Limb (tissue), 2 donors: Measurements from ENCODE around the gene ITGAV.

ENCODE experiments used
- DNase-seq, 2 donors: peaks; one replicate each; pipeline ENCODE4 v3.0.0-alpha.2; 2016; ENCODE audit errors: extremely low spot score in 2 of 2

The ITGAV gene

GRCh38 chr2:186573531-186573930 is 16.3 kb upstream of the ITGAV start:
- no peak for DNase-seq

GRCh38 chr2:186575302-186575701 is 14.6 kb upstream of the ITGAV start:
- peak in 1 of 2 donors; percentile 34 for DNase-seq

- DNase-seq = no peak
Measured at GRCh38 chr2:186575856-186576255, 14.0 kb upstream of the ITGAV start.

- DNase-seq = no peak
Measured at GRCh38 chr2:186576614-186577013, 13.2 kb upstream of the ITGAV start.

- no peak for DNase-seq
Measured at GRCh38 chr2:186582698-186583097, 7.2 kb upstream of the ITGAV start.

GRCh38 chr2:186584053-186584452 is 5.8 kb upstream of the ITGAV start:
- DNase-seq = no peak

GRCh38 chr2:186588421-186588820 is 1.4 kb upstream of the ITGAV start:
- no peak for DNase-seq

GRCh38 chr2:186588940-186589611 is 780 bp upstream of the ITGAV start:
- DNase-seq = no peak

GRCh38 chr2:186590350-186590758 is 498 bp downstream of the ITGAV start:
- no peak for DNase-seq

GRCh38 chr2:186590759-186591505 is 1.1 kb downstream of the ITGAV start:
- DNase-seq = peak in 1 of 2 donors; percentile 30

GRCh38 chr2:186591506-186591890 is 1.6 kb downstream of the ITGAV start:
- DNase-seq = no peak

- no peak for DNase-seq
Measured at GRCh38 chr2:186592137-186592875, 2.5 kb downstream of the ITGAV start.

GRCh38 chr2:186593523-186593922 is 3.7 kb downstream of the ITGAV start:
- no peak for DNase-seq

- DNase-seq = no peak
Measured at GRCh38 chr2:186594001-186594722, 4.3 kb downstream of the ITGAV start.

- DNase-seq = no peak
Measured at GRCh38 chr2:186595219-186595618, 5.4 kb downstream of the ITGAV start.

- DNase-seq = no peak
Measured at GRCh38 chr2:186599186-186599778, 9.4 kb downstream of the ITGAV start.

GRCh38 chr2:186603286-186603685 is 13.4 kb downstream of the ITGAV start:
- DNase-seq = peak in 1 of 2 donors; percentile 24

GRCh38 chr2:186605041-186605440 is 15.2 kb downstream of the ITGAV start:
- DNase-seq = no peak

- DNase-seq = no peak
Measured at GRCh38 chr2:186607660-186608324, 17.9 kb downstream of the ITGAV start.

- DNase-seq = no peak
Measured at GRCh38 chr2:186610785-186611184, 20.9 kb downstream of the ITGAV start.

- no peak for DNase-seq
Measured at GRCh38 chr2:186611526-186611925, 21.7 kb downstream of the ITGAV start.
